HepG2 (cell line): ENCODE measurements around the gene VKORC1. TPM values are rescaled to one million over a fixed set of nuclear protein-coding genes. Genes with fewer than 3 reads are reported as not detected.

Experiments used
- E2F1 ChIP-seq: sonication (generic); formaldehyde crosslinking; IDR thresholded peaks from 2 replicates; pipeline ENCODE4 v1.5.0; 2020; ENCODE audit warnings: missing genetic modification reagents
- ZNF513 ChIP-seq: sonication (generic); formaldehyde crosslinking; conservative IDR thresholded peaks from 2 replicates; pipeline ENCODE4 v1.5.0; 2020; ENCODE audit warnings: missing genetic modification reagents
- ZNF710 ChIP-seq: sonication (generic); formaldehyde crosslinking; IDR thresholded peaks from 2 replicates; pipeline ENCODE4 v1.5.0; 2020; ENCODE audit warnings: mild to moderate bottlenecking, missing genetic modification reagents, borderline replicate concordance
- ZNF713 ChIP-seq: sonication (generic); formaldehyde crosslinking; IDR thresholded peaks from 2 replicates; pipeline ENCODE4 v1.4.0; 2020; ENCODE audit warnings: mild to moderate bottlenecking, missing genetic modification reagents
- polyA plus RNA-seq, 8 experiments: library from polyadenylated mRNA; depleted of rRNA in 3 of 8; stranded (reverse) in 7 of 8; unstranded in 1 of 8; fragments of >200 nt; fragmentation: Illumina TruSeq in 4 of 8; extraction: Trizol in 4 of 8; gene quantifications; 2 replicates each; pipeline versions ENCODE4 v1.2.1 to v1.2.3, GENCODE V29; 2011 to 2016; ENCODE audit warnings: low read depth in 4 of 8, missing spikeins in 1 of 8, mixed read lengths in 1 of 8; ENCODE audit not compliant: insufficient read depth in 1 of 8
- total RNA-seq, 5 experiments: library from RNA; depleted of rRNA; stranded (reverse); fragments of >200 nt; fragmentation: Illumina TruSeq; extraction: Trizol; gene quantifications; 2 replicates each; pipeline ENCODE4 v1.2.3, GENCODE V29; 2016; ENCODE audit warnings: low read depth in 1 of 5
- TF ChIP-seq, protein P1 (sequence below): sonication (generic); formaldehyde crosslinking; IDR thresholded peaks from 2 replicates; pipeline ENCODE4 v1.4.0; 2020; ENCODE audit warnings: missing genetic modification reagents

VKORC1 gene
- total and polyA plus RNA-seq, 2 of the 13 experiments (the other 11 are each of a cell fraction or from before 2014, with no cell fraction given), result 141 to 615 TPM

- TF ChIP-seq ZNF710 (CRISPR knock-in tag) (no peak), E2F1 (CRISPR knock-in tag) (no peak), ZNF513 (CRISPR knock-in tag) (no peak), ZNF713 (CRISPR knock-in tag) (no peak)
- TF ChIP-seq, protein P1, sequence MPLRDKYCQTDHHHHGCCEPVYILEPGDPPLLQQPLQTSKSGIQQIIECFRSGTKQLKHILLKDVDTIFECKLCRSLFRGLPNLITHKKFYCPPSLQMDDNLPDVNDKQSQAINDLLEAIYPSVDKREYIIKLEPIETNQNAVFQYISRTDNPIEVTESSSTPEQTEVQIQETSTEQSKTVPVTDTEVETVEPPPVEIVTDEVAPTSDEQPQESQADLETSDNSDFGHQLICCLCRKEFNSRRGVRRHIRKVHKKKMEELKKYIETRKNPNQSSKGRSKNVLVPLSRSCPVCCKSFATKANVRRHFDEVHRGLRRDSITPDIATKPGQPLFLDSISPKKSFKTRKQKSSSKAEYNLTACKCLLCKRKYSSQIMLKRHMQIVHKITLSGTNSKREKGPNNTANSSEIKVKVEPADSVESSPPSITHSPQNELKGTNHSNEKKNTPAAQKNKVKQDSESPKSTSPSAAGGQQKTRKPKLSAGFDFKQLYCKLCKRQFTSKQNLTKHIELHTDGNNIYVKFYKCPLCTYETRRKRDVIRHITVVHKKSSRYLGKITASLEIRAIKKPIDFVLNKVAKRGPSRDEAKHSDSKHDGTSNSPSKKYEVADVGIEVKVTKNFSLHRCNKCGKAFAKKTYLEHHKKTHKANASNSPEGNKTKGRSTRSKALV (CRISPR knock-in tag), result no peak
Observed at GRCh38 chr16:31043898-31044481, 50.6 kb downstream of the VKORC1 start (continued).
